Measurements from ENCODE around the gene PCDHA10.
"Not testable (repeated sequence)": the region's sequence is repeated elsewhere in the genome, so short reads cannot be mapped to it uniquely, and the experiment has no call there.

The PCDHA10 gene

GRCh38 chr5:140829511-140830501 lies 25.9 kb upstream of the PCDHA10 start:
- not testable (repeated sequence) for H3K36me3 ChIP-seq (ENCODE audit: insufficient read depth, low read length); H3K4me1 ChIP-seq (ENCODE audit: control insufficient read depth, insufficient read depth, low read length); H3K4me3 ChIP-seq (ENCODE audit: low read length); H3K9me3 ChIP-seq (replicated peaks; ENCODE audit: low read length); H3K27me3 ChIP-seq (ENCODE audit: control insufficient read depth, insufficient read depth, low read length); H3K9ac ChIP-seq (ENCODE audit: low read depth, low read length); H3K4me2 ChIP-seq (ENCODE audit: low read length)

DNA sequence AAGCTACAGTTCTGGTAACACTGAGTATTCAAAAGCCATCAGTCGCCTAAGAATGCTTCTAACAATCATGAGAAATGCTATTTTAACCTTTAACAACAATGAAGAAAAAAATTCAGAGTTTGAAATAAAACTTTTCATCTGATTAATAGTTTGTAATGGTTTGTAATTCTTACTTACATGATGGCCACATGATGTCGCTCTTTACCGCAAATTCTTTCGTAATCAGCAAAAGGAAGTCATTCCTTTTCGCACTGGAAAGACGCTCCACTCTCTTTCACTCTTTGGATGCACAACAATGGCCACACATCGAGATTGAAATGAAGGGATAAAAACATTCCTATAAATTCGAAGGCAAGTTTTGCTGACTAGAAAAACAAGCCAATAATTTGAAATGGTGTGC lies 21.7 kb upstream of the PCDHA10 start, which contains the start of gene PCDHA7:
TSS of gene PCDHA7 (plus strand) at position 277 of the 400 bp plus-strand sequence. CDS start at position 392, 115 bp downstream.
- H3K36me3 ChIP-seq (ENCODE audit: insufficient read depth, low read length), result no peaks in the 10 kb centered on the region
- peak within 1 kb of the TSS; percentile 28 for H3K4me3 ChIP-seq (ENCODE audit: low read length)
- no peak within 1 kb of the TSS for H3K4me2 ChIP-seq (ENCODE audit: low read length)
- no peaks in the 10 kb centered on the region for H3K27me3 ChIP-seq (ENCODE audit: control insufficient read depth, insufficient read depth, low read length)
- H3K9ac ChIP-seq (ENCODE audit: low read depth, low read length), result no peak within 1 kb of the TSS
- H3K4me1 ChIP-seq (ENCODE audit: control insufficient read depth, insufficient read depth, low read length), result no peaks in the 10 kb centered on the region
- H3K9me3 ChIP-seq (replicated peaks; ENCODE audit: low read length), result no peaks in the 10 kb centered on the region

- not testable (repeated sequence) for H3K4me2 ChIP-seq (ENCODE audit: low read length); H3K36me3 ChIP-seq (ENCODE audit: insufficient read depth, low read length); H3K4me1 ChIP-seq (ENCODE audit: control insufficient read depth, insufficient read depth, low read length); H3K9me3 ChIP-seq (replicated peaks; ENCODE audit: low read length); H3K27me3 ChIP-seq (ENCODE audit: control insufficient read depth, insufficient read depth, low read length); H3K9ac ChIP-seq (ENCODE audit: low read depth, low read length)
- H3K4me3 ChIP-seq (ENCODE audit: low read length), result peak overlapping the region; percentile 28
Measured at GRCh38 chr5:140834439-140835008, 21.2 kb upstream of the PCDHA10 start.

DNA sequence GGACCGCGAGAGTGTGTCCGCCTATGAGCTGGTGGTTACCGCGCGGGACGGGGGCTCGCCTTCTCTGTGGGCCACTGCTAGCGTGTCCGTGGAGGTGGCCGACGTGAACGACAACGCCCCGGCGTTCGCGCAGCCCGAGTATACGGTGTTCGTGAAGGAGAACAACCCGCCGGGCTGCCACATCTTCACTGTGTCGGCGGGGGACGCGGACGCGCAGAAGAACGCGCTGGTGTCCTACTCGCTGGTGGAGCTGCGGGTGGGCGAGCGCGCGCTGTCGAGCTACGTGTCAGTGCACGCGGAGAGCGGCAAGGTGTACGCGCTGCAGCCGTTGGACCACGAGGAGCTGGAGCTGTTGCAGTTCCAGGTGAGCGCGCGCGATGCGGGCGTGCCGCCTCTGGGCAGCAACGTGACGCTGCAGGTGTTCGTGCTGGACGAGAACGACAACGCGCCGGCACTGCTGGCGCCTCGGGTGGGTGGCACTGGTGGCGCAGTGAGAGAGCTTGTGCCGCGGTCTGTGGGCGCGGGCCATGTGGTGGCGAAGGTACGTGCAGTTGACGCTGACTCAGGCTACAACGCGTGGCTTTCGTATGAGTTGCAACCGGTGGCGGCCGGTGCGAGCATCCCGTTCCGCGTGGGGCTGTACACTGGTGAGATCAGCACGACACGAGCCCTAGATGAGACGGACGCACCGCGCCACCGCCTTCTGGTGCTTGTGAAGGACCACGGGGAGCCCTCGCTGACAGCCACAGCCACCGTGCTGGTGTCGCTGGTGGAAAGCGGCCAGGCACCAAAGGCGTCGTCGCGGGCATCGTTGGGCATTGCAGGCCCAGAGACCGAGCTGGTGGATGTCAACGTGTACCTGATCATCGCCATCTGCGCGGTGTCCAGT lies 19.8 kb upstream of the PCDHA10 start:
- Histone ChIP-seq H3K27me3 (ENCODE audit: control insufficient read depth, insufficient read depth, low read length) (no peaks in the 10 kb centered on the region), H3K9ac (ENCODE audit: low read depth, low read length) (no peak overlapping the region), H3K36me3 (ENCODE audit: insufficient read depth, low read length) (no peaks in the 10 kb centered on the region), H3K4me1 (ENCODE audit: control insufficient read depth, insufficient read depth, low read length) (no peaks in the 10 kb centered on the region), H3K4me3 (ENCODE audit: low read length) (no peak overlapping the region), H3K9me3 (replicated peaks; ENCODE audit: low read length) (no peaks in the 10 kb centered on the region), H3K4me2 (ENCODE audit: low read length) (no peak overlapping the region)

GRCh38 chr5:140840978-140841962 lies 14.4 kb upstream of the PCDHA10 start, which contains the start of gene PCDHA8:
PCDHA8 (plus strand) TSS chr5:140841187; CDS start chr5:140841322, 135 bp downstream.
- Histone ChIP-seq H3K9ac (ENCODE audit: low read depth, low read length) (no peak within 1 kb of the TSS), H3K4me3 (ENCODE audit: low read length) (no peak within 1 kb of the TSS), H3K4me1 (ENCODE audit: control insufficient read depth, insufficient read depth, low read length) (no peaks in the 10 kb centered on the region), H3K36me3 (ENCODE audit: insufficient read depth, low read length) (no peaks in the 10 kb centered on the region), H3K9me3 (replicated peaks; ENCODE audit: low read length) (no peaks in the 10 kb centered on the region), H3K4me2 (ENCODE audit: low read length) (no peak within 1 kb of the TSS), H3K27me3 (ENCODE audit: control insufficient read depth, insufficient read depth, low read length) (no peaks in the 10 kb centered on the region)

- Histone ChIP-seq H3K4me1 (ENCODE audit: control insufficient read depth, insufficient read depth, low read length) (no peaks in the 10 kb centered on the region), H3K4me3 (ENCODE audit: low read length) (no peak overlapping the region), H3K4me2 (ENCODE audit: low read length) (no peak overlapping the region), H3K9me3 (replicated peaks; ENCODE audit: low read length) (no peaks in the 10 kb centered on the region), H3K27me3 (ENCODE audit: control insufficient read depth, insufficient read depth, low read length) (no peaks in the 10 kb centered on the region), H3K9ac (ENCODE audit: low read depth, low read length) (no peak overlapping the region), H3K36me3 (ENCODE audit: insufficient read depth, low read length) (no peaks in the 10 kb centered on the region)
Measured at GRCh38 chr5:140842798-140843733, 12.6 kb upstream of the PCDHA10 start.

DNA sequence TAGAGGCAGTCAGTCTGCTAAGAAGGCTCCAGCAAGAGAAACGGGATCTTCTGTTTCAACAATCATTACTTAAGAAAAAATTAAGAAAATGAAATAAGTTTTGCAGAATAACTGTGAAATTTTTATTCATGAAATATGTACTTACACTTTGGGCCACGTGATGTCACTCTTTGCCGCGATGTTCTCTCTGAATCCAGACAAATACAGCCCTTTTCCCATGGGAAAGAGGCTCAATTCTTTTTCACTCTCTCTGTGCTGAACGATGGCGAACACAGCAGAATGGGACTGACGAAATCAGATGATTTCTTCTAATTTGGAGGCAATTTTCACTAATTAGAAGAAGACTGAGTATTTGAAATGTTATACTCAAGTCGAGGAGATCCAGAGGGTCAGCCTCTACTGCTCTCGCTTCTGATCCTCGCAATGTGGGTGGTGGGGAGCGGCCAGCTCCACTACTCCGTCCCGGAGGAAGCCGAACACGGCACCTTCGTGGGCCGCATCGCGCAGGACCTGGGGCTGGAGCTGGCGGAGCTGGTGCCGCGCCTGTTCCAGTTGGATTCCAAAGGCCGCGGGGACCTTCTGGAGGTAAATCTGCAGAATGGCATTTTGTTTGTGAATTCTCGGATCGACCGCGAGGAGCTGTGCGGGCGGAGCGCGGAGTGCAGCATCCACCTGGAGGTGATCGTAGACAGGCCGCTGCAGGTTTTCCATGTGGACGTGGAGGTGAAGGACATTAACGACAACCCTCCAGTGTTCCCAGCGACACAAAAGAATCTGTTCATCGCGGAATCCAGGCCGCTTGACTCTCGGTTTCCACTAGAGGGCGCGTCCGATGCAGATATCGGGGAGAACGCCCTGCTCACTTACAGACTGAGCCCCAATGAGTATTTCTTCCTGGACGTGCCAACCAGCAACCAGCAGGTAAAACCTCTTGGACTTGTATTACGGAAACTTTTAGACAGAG lies 7.3 kb upstream of the PCDHA10 start, which contains the start of gene PCDHA9:
TSS of gene PCDHA9 (plus strand) at position 244 of the 964 bp plus-strand sequence. CDS start at position 358, 114 bp downstream.
- not testable (repeated sequence) for H3K27me3 ChIP-seq (ENCODE audit: control insufficient read depth, insufficient read depth, low read length); H3K4me2 ChIP-seq (ENCODE audit: low read length); H3K4me1 ChIP-seq (ENCODE audit: control insufficient read depth, insufficient read depth, low read length); H3K9me3 ChIP-seq (replicated peaks; ENCODE audit: low read length); H3K4me3 ChIP-seq (ENCODE audit: low read length); H3K36me3 ChIP-seq (ENCODE audit: insufficient read depth, low read length); H3K9ac ChIP-seq (ENCODE audit: low read depth, low read length)

DNA sequence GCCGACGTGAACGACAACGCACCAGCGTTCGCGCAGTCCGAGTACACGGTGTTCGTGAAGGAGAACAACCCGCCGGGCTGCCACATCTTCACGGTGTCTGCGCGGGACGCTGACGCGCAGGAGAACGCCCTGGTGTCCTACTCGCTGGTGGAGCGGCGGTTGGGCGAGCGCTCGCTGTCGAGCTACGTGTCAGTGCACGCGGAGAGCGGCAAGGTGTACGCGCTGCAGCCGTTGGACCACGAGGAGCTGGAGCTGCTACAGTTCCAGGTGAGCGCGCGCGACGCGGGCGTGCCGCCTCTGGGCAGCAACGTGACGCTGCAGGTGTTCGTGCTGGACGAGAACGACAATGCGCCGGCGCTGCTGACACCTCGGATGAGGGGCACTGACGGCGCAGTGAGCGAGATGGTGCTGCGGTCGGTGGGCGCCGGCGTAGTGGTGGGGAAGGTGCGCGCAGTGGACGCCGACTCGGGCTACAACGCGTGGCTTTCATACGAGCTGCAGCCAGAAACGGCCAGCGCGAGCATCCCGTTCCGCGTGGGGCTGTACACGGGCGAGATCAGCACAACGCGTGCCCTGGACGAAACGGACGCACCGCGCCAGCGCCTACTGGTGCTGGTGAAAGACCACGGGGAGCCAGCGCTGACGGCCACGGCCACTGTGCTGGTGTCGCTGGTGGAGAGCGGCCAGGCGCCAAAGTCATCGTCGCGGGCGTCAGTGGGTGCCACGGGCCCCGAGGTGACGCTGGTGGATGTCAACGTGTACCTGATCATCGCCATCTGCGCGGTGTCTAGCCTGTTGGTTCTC lies 5.7 kb upstream of the PCDHA10 start:
- H3K36me3 ChIP-seq (ENCODE audit: insufficient read depth, low read length); H3K27me3 ChIP-seq (ENCODE audit: control insufficient read depth, insufficient read depth, low read length); H3K9me3 ChIP-seq (replicated peaks; ENCODE audit: low read length); H3K4me2 ChIP-seq (ENCODE audit: low read length); H3K4me1 ChIP-seq (ENCODE audit: control insufficient read depth, insufficient read depth, low read length); H3K9ac ChIP-seq (ENCODE audit: low read depth, low read length); H3K4me3 ChIP-seq (ENCODE audit: low read length): not testable (repeated sequence)
